ENCODE measurements around the gene TNN. TPM values are rescaled to one million over a fixed set of nuclear protein-coding genes. Genes with fewer than 3 reads are reported as not detected.

The TNN gene
- total and polyA plus RNA-seq, 10 of the 15 experiments (the other 5 are each of a cell fraction or from before 2014, with no cell fraction given): 0.05 to 0.17 (median 0.11) TPM

GRCh38 chr1:175133673-175134435 lies 66.2 kb downstream of the TNN start (continued):
- peak; percentile 93 for TF ChIP-seq RUNX3 (IDR thresholded peaks at IDR 0.05; ENCODE audit: low read length)
- peak; percentile 78 for TF ChIP-seq NFIC (IDR thresholded peaks at IDR 0.05; ENCODE audit: low read depth, low read length)
- TF ChIP-seq, protein P1, sequence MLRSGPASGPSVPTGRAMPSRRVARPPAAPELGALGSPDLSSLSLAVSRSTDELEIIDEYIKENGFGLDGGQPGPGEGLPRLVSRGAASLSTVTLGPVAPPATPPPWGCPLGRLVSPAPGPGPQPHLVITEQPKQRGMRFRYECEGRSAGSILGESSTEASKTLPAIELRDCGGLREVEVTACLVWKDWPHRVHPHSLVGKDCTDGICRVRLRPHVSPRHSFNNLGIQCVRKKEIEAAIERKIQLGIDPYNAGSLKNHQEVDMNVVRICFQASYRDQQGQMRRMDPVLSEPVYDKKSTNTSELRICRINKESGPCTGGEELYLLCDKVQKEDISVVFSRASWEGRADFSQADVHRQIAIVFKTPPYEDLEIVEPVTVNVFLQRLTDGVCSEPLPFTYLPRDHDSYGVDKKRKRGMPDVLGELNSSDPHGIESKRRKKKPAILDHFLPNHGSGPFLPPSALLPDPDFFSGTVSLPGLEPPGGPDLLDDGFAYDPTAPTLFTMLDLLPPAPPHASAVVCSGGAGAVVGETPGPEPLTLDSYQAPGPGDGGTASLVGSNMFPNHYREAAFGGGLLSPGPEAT (IDR thresholded peaks at IDR 0.05; ENCODE audit: low read depth): no peak; the same call in 1 of the 2 replicates
- TF ChIP-seq STAT1 (conservative IDR thresholded peaks at IDR 0.05): no peak
- peak; percentile 32 for TF ChIP-seq MEF2B (IDR thresholded peaks at IDR 0.05; ENCODE audit: partially characterized antibody, poor library complexity, severe bottlenecking)
- TF ChIP-seq EZH2 (IDR thresholded peaks at IDR 0.05; ENCODE audit: borderline replicate concordance, control insufficient read depth, low read depth, low read length): no peak
- TF ChIP-seq GABPA (IDR thresholded peaks at IDR 0.05; ENCODE audit: low read depth): no peak
- TF ChIP-seq STAT3 (IDR thresholded peaks at IDR 0.05; ENCODE audit: low read depth, low read length): no peak
- no peak for TF ChIP-seq PKNOX1 (IDR thresholded peaks at IDR 0.05)
- TF ChIP-seq MTA3 (IDR thresholded peaks at IDR 0.05; ENCODE audit: borderline replicate concordance, low read length): no peak
- TF ChIP-seq ZNF592 (IDR thresholded peaks at IDR 0.05): no peak
- TF ChIP-seq JUNB (IDR thresholded peaks at IDR 0.05): peak; percentile 57
- no peak for TF ChIP-seq SMARCA5 (IDR thresholded peaks at IDR 0.05)
- TF ChIP-seq CEBPZ (IDR thresholded peaks at IDR 0.05; ENCODE audit: low read depth, low read length): no peak
- TF ChIP-seq IKZF1 (conservative IDR thresholded peaks at IDR 0.05): no peak
- 0 out of 2 replicates have a peak, but pooled peaks have one; percentile 27 for TF ChIP-seq IRF4 (IDR thresholded peaks at IDR 0.05; ENCODE audit: low read depth, low read length)
- TF ChIP-seq IRF3 (IDR thresholded peaks at IDR 0.05): no peak
- TF ChIP-seq MEF2A (IDR thresholded peaks at IDR 0.05; ENCODE audit: insufficient read depth, low read depth, low read length): peak; percentile 69
- TF ChIP-seq PAX8 (IDR thresholded peaks at IDR 0.05): no peak

Data from GM12878 (cell line).